ENCODE measurements around the gene PIP5K1A. TPM values are rescaled to one million over a fixed set of nuclear protein-coding genes. Genes with fewer than 3 reads are reported as not detected.

Gene PIP5K1A
- total RNA-seq, 4 donors from 2014 or later, result 29.7 to 70.9 (median 46.6) TPM

GRCh38 chr1:151165281-151165737 is 33.0 kb upstream of the PIP5K1A start:
- TF ChIP-seq CTCF (IDR thresholded peaks at IDR 0.05; ENCODE audit: low read depth), result no peak

DNA sequence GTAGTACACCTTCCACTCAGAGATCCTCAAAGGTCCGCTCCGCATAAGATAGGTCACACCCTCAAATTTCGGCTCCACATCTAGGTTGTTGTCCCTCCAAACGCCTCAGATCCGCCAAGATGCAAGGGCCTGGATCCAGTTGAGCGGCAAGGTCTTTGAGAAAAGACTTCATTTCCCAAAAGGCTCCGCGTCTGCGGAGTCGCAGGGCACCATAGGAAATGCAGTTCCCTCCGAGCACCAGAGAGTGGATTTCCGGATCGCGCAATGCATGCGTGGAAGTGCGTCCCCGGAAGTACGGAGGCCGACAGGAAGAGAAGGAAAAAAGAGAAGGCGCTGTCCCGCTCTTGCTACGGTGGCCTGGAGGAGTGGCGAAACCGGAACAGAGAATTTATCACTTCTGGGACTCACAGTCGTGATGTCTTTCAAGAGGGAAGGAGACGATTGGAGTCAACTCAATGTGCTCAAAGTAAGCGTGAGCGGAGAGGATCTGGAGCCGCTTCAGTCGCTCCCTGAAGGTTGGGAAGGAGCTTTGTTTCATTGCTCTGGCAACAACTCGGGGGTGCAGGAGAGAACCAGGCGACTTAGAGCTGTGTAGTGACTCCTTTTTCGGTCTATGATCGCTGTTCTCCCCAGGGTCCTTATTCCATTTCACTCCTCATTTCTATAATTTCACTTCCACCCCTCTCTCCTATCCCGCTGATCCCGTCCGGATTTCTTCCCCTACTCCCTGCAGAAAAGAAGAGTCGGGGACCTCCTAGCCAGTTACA is 32.4 kb upstream of the PIP5K1A start, which contains the start of the genes LYSMD1 and SCNM1:
LYSMD1 (minus strand) TSS at position 165 of the 767 bp plus-strand sequence. CDS start 644 bp downstream, outside the sequence.
SCNM1 (plus strand) TSS at position 407 of the 767 bp plus-strand sequence; CDS start at position 416, 9 bp downstream.
- no peak for TF ChIP-seq CTCF (IDR thresholded peaks at IDR 0.05; ENCODE audit: low read depth)

GRCh38 chr1:151166505-151166956 is 31.8 kb upstream of the PIP5K1A start:
- no peak for TF ChIP-seq CTCF (IDR thresholded peaks at IDR 0.05; ENCODE audit: low read depth)

DNA sequence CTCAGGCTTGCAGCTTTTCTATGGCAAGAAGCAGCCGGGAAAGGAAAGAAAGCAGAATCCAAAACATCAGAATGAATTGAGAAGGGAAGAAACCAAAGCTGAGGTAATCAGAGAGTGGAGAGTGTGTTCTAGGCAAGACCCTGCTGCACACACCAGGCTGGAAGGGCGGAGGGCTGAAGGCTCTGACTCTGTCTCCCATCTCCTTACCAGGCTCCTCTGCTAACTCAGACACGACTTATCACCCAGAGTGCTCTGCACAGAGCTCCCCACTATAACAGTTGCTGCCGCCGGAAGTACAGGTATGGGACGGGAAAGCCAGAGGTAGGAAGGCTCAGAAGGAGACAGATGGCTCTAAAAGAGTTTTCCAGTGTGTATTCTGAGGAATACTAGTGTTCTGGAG is 31.2 kb upstream of the PIP5K1A start:
- no peak for TF ChIP-seq CTCF (IDR thresholded peaks at IDR 0.05; ENCODE audit: low read depth)

DNA sequence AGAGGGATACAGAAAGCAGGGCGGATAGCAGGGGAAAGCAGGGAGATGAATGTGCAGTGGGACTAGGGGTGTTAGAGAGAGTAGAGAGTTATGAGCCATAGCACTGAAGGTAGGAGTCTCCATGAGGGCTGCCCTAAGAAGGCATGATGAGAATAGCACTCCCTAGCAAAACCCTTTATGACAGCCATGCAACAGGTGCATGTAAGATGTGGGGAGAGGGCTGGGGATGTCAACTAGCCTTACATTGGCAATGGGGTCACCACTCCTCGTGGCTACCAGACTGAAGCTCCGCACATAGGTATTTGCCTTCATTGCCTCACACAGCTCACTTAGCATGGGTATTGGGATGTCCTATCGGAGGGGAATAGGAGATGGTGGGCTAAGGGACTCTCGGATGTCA is 27.2 kb upstream of the PIP5K1A start:
- TF ChIP-seq CTCF (IDR thresholded peaks at IDR 0.05; ENCODE audit: low read depth), result no peak

DNA sequence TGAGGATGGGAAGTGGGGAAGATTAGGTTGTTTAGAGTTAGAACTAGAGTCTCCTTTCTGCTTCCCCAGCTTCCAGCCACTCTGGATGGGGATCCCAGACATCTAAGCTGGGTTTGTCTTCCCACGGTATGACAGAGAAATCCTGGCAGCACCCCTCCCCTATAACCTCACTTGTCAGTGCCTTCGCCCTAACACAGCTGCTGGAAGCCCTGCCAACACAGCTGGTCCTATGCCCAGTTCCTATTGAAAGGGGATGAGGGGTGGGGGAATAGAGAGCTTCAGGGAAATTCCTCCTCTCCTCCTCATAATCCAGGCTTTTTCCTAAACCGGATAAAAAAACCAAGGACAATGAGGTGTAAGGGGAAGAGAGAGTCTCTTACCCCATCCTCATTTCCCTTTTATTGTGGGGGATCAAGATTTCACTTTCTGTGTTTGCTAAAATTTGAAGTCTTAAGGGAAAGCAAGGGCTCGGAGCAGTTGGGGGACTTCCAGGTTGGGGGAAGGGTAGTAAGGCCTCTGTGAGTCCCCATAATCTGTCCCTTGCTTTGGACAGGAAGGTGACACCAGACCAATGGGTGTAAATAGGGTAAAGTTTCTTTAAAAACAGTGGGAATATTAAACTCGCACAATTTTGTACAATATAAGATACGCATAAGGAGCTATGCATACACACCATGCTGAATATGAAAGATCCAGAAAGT is 23.2 kb upstream of the PIP5K1A start:
- TF ChIP-seq CTCF (IDR thresholded peaks at IDR 0.05; ENCODE audit: low read depth), result no peak

DNA sequence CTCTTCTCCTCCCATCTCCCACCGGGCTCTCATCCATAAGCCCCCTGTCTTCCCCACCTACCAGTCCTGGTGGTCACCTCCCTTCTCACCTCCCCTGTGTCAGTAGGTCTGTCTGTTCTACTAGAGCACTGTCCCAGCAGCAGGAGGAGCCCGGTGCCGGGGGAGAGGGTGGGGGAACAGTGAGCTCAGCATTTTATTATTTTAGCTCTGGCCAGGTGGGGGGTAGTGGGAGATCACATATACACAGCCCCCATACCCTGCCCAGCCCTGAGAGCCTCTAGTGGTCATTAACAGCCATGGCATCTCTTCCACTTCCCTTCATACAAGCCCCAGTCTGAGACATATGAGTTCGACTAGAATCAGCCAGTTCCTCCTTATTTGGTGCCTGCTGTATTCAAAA is 22.5 kb upstream of the PIP5K1A start, which contains the start of gene TMOD4:
TMOD4 (minus strand) TSS at position 119 of the 400 bp plus-strand sequence. CDS start 1,106 bp downstream, outside the sequence.
- TF ChIP-seq CTCF (IDR thresholded peaks at IDR 0.05; ENCODE audit: low read depth), result no peak

All from subcutaneous adipose tissue (tissue), 4 donors.